ENCODE measurements around the gene NOXA1. TPM values are rescaled to one million over a fixed set of nuclear protein-coding genes. Genes with fewer than 3 reads are reported as not detected.

The NOXA1 gene
- total and polyA plus RNA-seq, 4 donors: 1.3 to 3.6 (median 2.4) TPM

GRCh38 chr9:137462396-137462985 is 39.3 kb downstream of the NOXA1 start (continued):
- TF ChIP-seq CTCF (IDR thresholded peaks at IDR 0.05; ENCODE audit: low read depth, low read length, missing input control) (no peak), RXRA (IDR thresholded peaks at IDR 0.05) (no peak), EGR1 (IDR thresholded peaks at IDR 0.05; ENCODE audit: low read depth in 2 of 2) (no peak), TAF1 (conservative IDR thresholded peaks at IDR 0.05) (no peak), NR2F2 (IDR thresholded peaks at IDR 0.05) (no peak)

GRCh38 chr9:137462986-137463930 is 40.1 kb downstream of the NOXA1 start:
- no peak overlapping the region for H3K4me3 ChIP-seq (ENCODE audit: low read depth in 1 of 3, low read length in 3 of 3)
- no peaks in the 10 kb centered on the region for H3K27me3 ChIP-seq (ENCODE audit: control insufficient read depth in 4 of 4, insufficient read depth in 4 of 4, low read length in 3 of 4)
- DNase-seq (ENCODE audit: low spot score): no peak
- no peak overlapping the region for H3K27ac ChIP-seq (ENCODE audit: low read depth in 1 of 2, low read length in 2 of 2)
- peaks cover 0 to 9% (median 5%) of the 10 kb centered on the region in 4 donors for H3K4me1 ChIP-seq (ENCODE audit: control insufficient read depth in 4 of 4, insufficient read depth in 4 of 4, low read length in 3 of 4)
- 94% methylated on average over 30 of the region's 30 CpGs for WGBS
- H3K9me3 ChIP-seq (ENCODE audit: control insufficient read depth in 4 of 4, low read length in 3 of 4): no peaks in the 10 kb centered on the region
- no peak overlapping the region for H3K9ac ChIP-seq (ENCODE audit: low read depth in 1 of 2, low read length in 2 of 2)
- TF ChIP-seq FOXA2 (IDR thresholded peaks at IDR 0.05) (no peak), ATF3 (IDR thresholded peaks at IDR 0.05) (no peak), JUND (IDR thresholded peaks at IDR 0.05) (no peak), ZBTB33 (IDR thresholded peaks at IDR 0.05) (no peak), FOXA1 (IDR thresholded peaks at IDR 0.05) (no peak), YY1 (IDR thresholded peaks at IDR 0.05) (no peak), NR2F2 (IDR thresholded peaks at IDR 0.05) (no peak), REST (IDR thresholded peaks at IDR 0.05) (no peak), CTCF (IDR thresholded peaks at IDR 0.05; ENCODE audit: low read depth, low read length, missing input control) (no peak), HNF4A (conservative IDR thresholded peaks at IDR 0.05) (no peak), MAX (IDR thresholded peaks at IDR 0.05) (no peak), RAD21 (IDR thresholded peaks at IDR 0.05) (no peak), TAF1 (conservative IDR thresholded peaks at IDR 0.05) (no peak), GABPA (IDR thresholded peaks at IDR 0.05 in 1 of 2, conservative IDR thresholded peaks at IDR 0.05 in 1 of 2) (no peak), SP1 (IDR thresholded peaks at IDR 0.05) (no peak), EGR1 (IDR thresholded peaks at IDR 0.05; ENCODE audit: low read depth in 2 of 2) (no peak), HNF4G (IDR thresholded peaks at IDR 0.05) (no peak), RXRA (IDR thresholded peaks at IDR 0.05) (no peak)
- peaks cover 0 to 6% (median 0%) of the 10 kb centered on the region in 4 donors for H3K36me3 ChIP-seq (ENCODE audit: control insufficient read depth in 4 of 4, insufficient read depth in 3 of 4, low read depth in 1 of 4, low read length in 3 of 4)

Measured in liver (tissue), 9 donors.